Tibial nerve (tissue), 4 donors: ENCODE measurements around the gene NRXN3.

Experiments used
- CTCF ChIP-seq, 5 experiments: fragments of 200-600 bp in 3 of 5; fragments of 450-650 bp in 2 of 5; sonication (generic) in 3 of 5; IDR thresholded peaks; one replicate each; pipeline ENCODE4 v1.5.1; 2016 to 2019; ENCODE audit warnings: antibody characterized with exemption in 5 of 5, mild to moderate bottlenecking in 3 of 5, moderate library complexity in 2 of 5
- EP300 ChIP-seq, 2 donors: sonication (generic); formaldehyde crosslinking; IDR thresholded peaks; one replicate each; pipeline ENCODE4 v1.6.1; 2017; ENCODE audit warnings: antibody characterized with exemption in 2 of 2, mild to moderate bottlenecking in 1 of 2
- POLR2A ChIP-seq, 2 donors: fragments of 450-650 bp; IDR thresholded peaks; one replicate each; pipeline ENCODE4 v1.6.1; 2017; ENCODE audit warnings: antibody characterized with exemption in 2 of 2, mild to moderate bottlenecking in 2 of 2, moderate library complexity in 2 of 2

GRCh38 chr14:79548836-79549235 is 1378.7 kb downstream of the NRXN3 start:
- no peak for TF ChIP-seq EP300 (IDR thresholded peaks at IDR 0.05)
- TF ChIP-seq CTCF (IDR thresholded peaks at IDR 0.05) = no peak
- TF ChIP-seq POLR2A (IDR thresholded peaks at IDR 0.05) = no peak
